A375 (cell line): ENCODE data around the gene SPRY4. TPM values are rescaled to one million over a fixed set of nuclear protein-coding genes. Genes with fewer than 3 reads are reported as not detected.

ENCODE experiments used
- small RNA-seq: library from RNA; depleted of rRNA; stranded (forward); fragments of <200 nt; gene quantifications from one replicate; pipeline ENCODE3, GENCODE V24; 2014
- total RNA-seq: library from RNA; depleted of rRNA; stranded (reverse); fragments of >200 nt; shearing (Covaris generic); gene quantifications from 2 replicates; pipeline ENCODE4 v1.2.3, GENCODE V29; 2014; rRNA removed

Gene SPRY4, protein sequence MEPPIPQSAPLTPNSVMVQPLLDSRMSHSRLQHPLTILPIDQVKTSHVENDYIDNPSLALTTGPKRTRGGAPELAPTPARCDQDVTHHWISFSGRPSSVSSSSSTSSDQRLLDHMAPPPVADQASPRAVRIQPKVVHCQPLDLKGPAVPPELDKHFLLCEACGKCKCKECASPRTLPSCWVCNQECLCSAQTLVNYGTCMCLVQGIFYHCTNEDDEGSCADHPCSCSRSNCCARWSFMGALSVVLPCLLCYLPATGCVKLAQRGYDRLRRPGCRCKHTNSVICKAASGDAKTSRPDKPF
- total RNA-seq = 40.5 and 65.7 TPM in 2 replicates

GRCh38 chr5:142324871-142325724 is at the start of gene SPRY4:
Gene SPRY4, minus strand, starts transcription at chr5:142325021. Its CDS starts 9,913 bp downstream, at chr5:142315108.

Small RNAs within 50 kb of the gene (small RNA-seq; reads per million reads assigned to genes)
- gene RF02038 = not detected
- gene RF02039 = not detected

Other genes starting within 250 kb of the SPRY4 start
- gene NDFIP1, start 216.2 kb downstream of the SPRY4 start, total RNA-seq = 33.5 and 69.2 TPM in 2 replicates